ENCODE measurements around the gene OBSCN. TPM values are rescaled to one million over a fixed set of nuclear protein-coding genes. Genes with fewer than 3 reads are reported as not detected.
A peak's percentile ranks its signal among the peaks of the same experiment; 100 is the strongest.

The OBSCN gene
- total and polyA plus RNA-seq, 11 donors: 155 to 524 (median 354) TPM

- Histone ChIP-seq H3K4me1 (peaks cover 0 to 11% (median 5%) of the 10 kb centered on the region in 12 donors), H3K27me3 (peaks cover 0 to 11% (median 0%) of the 10 kb centered on the region in 9 donors), H3K4me3 (no peak overlapping the region), H3K36me3 (peaks cover 0 to 7% (median 0%) of the 10 kb centered on the region in 9 donors), H3K27ac (no peak overlapping the region), H3K9me3 (no peaks in the 10 kb centered on the region)
- no peak for TF ChIP-seq CTCF (IDR thresholded peaks at IDR 0.05)
- no peak for ATAC-seq
- intact Hi-C loops (cut with DNase I): no loop called here
- no peak for DNase-seq
- WGBS, 4 donors: 84 to 95% (median 92%) methylated on average over 2 of the region's 2 CpGs
Measured at GRCh38 chr1:228383773-228384172, 175.9 kb downstream of the OBSCN start.

GRCh38 chr1:228385232-228385631, 177.4 kb downstream of the OBSCN start:
- Histone ChIP-seq H3K9me3 (no peaks in the 10 kb centered on the region), H3K4me1 (no peaks in the 10 kb centered on the region), H3K27ac (no peak overlapping the region), H3K27me3 (no peaks in the 10 kb centered on the region), H3K4me3 (no peak overlapping the region), H3K36me3 (no peaks in the 10 kb centered on the region)
- DNase-seq: no peak
- TF ChIP-seq CTCF (IDR thresholded peaks at IDR 0.05): no peak
- TF ChIP-seq POLR2A (IDR thresholded peaks at IDR 0.05): no peak
- no peak for ATAC-seq
- intact Hi-C loops (cut with DNase I): no loop called here

- Histone ChIP-seq H3K27ac (no peak overlapping the region), H3K4me3 (no peak overlapping the region), H3K27me3 (no peaks in the 10 kb centered on the region), H3K9me3 (no peaks in the 10 kb centered on the region), H3K36me3 (peaks cover 0 to 4% (median 0%) of the 10 kb centered on the region in 9 donors), H3K4me1 (no peaks in the 10 kb centered on the region)
- no peak for TF ChIP-seq CTCF (IDR thresholded peaks at IDR 0.05)
- no peak for TF ChIP-seq POLR2A (IDR thresholded peaks at IDR 0.05)
- DNase-seq (peak in 1 of 5 donors; percentile 20), ATAC-seq (no peak)
- intact Hi-C loops (cut with DNase I): no loop called here
Measured at GRCh38 chr1:228387321-228387720, 179.5 kb downstream of the OBSCN start.

GRCh38 chr1:228390649-228391048, 182.8 kb downstream of the OBSCN start:
- intact Hi-C loops (cut with DNase I): loop anchor here in 1 of 10 donors (5.0 kb wide), 1 partner anchor 67 kb away; a partner anchor contains a TSS
- WGBS, 4 donors: 85 to 90% (median 87%) methylated on average over 10 of the region's 10 CpGs
- H3K27ac ChIP-seq: no peak overlapping the region
- no peaks in the 10 kb centered on the region for H3K27me3 ChIP-seq
- H3K4me1 ChIP-seq: peaks cover 0 to 15% (median 10%) of the 10 kb centered on the region in 12 donors
- ATAC-seq (no peak), DNase-seq (peak in 1 of 5 donors; percentile 35)
- no peak for TF ChIP-seq CTCF (IDR thresholded peaks at IDR 0.05)
- TF ChIP-seq POLR2A (IDR thresholded peaks at IDR 0.05): no peak
- H3K4me3 ChIP-seq: no peak overlapping the region
- H3K9me3 ChIP-seq: no peaks in the 10 kb centered on the region
- peaks cover 0 to 28% (median 16%) of the 10 kb centered on the region in 9 donors for H3K36me3 ChIP-seq

All from heart left ventricle (tissue), 16 donors.